Spinal cord (tissue), 10 donors: Measurements from ENCODE around the gene RAVER1. TPM values are rescaled to one million over a fixed set of nuclear protein-coding genes. Genes with fewer than 3 reads are reported as not detected.
"Not testable (repeated sequence)": the region's sequence is repeated elsewhere in the genome, so short reads cannot be mapped to it uniquely, and the experiment has no call there.

Experiments used
- DNase-seq, 6 donors: peaks; one replicate each; pipeline versions ENCODE4 v3.0.0 to v3.0.0-alpha.2; 2013 to 2015; ENCODE audit warnings: low spot score in 6 of 6, low read depth in 4 of 6
- H3K27ac ChIP-seq: one replicate; pipeline ENCODE4 v1.5.1; 2013; ENCODE audit warnings: low read depth, low read length, control low read depth
- H3K27me3 ChIP-seq: one replicate; pipeline ENCODE4 v1.6.1; 2013; ENCODE audit warnings: low read length; ENCODE audit not compliant: control insufficient read depth, insufficient read depth
- H3K36me3 ChIP-seq: one replicate; pipeline ENCODE4 v1.6.1; 2013; ENCODE audit warnings: low read length; ENCODE audit not compliant: control insufficient read depth, insufficient read depth
- H3K4me1 ChIP-seq: one replicate; pipeline ENCODE4 v1.6.1; 2013; ENCODE audit warnings: low read length; ENCODE audit not compliant: control insufficient read depth, insufficient read depth
- H3K4me3 ChIP-seq: one replicate; pipeline ENCODE4 v1.5.1; 2013; ENCODE audit warnings: low read depth, low read length, control low read depth
- H3K9me3 ChIP-seq: one replicate; pipeline ENCODE4 v1.6.1; 2013; ENCODE audit warnings: low read length; ENCODE audit not compliant: control insufficient read depth, insufficient read depth
- WGBS: methylation state at CpG from one replicate; pipeline ENCODE4 v1.1.5; 2013; ENCODE audit warnings: missing lambda C conversion rate; ENCODE audit not compliant: insufficient coverage; 5-methylcytosine and 5-hydroxymethylcytosine counted together
- polyA plus RNA-seq, 2 donors: library from polyadenylated mRNA; unstranded; fragments of 120-200 nt; gene quantifications; one replicate each; pipeline ENCODE4 v1.2.1, GENCODE V29; 2013; ENCODE audit not compliant: insufficient read length in 2 of 2
- total RNA-seq, 2 donors: library from RNA; depleted of rRNA in 1 of 2; stranded (reverse); fragments of 120-200 nt in 1 of 2; fragments of >200 nt in 1 of 2; gene quantifications; one replicate each; pipeline versions ENCODE4 v1.2.3 to v1.2.4, GENCODE V29; 2013 to 2014
- donor health status: healthy.

Gene RAVER1
- total and polyA plus RNA-seq, 4 donors, result 5.4 to 42.3 (median 20.6) TPM

GRCh38 chr19:10366950-10367512, 33.7 kb upstream of the RAVER1 start:
- not testable (repeated sequence) for H3K27ac ChIP-seq, H3K4me3 ChIP-seq, H3K27me3 ChIP-seq, DNase-seq, H3K9me3 ChIP-seq, H3K4me1 ChIP-seq
- WGBS, result 100% methylated on average over 2 of the region's 4 CpGs
- peaks cover 85% of the 10 kb centered on the region for H3K36me3 ChIP-seq

GRCh38 chr19:10365518-10365917, 32.2 kb upstream of the RAVER1 start:
- peaks cover 89% of the 10 kb centered on the region for H3K36me3 ChIP-seq
- H3K27ac ChIP-seq, result no peak overlapping the region
- no peak for DNase-seq
- 97% methylated on average over 23 of the region's 23 CpGs for WGBS
- no peaks in the 10 kb centered on the region for H3K27me3 ChIP-seq
- H3K4me1 ChIP-seq, result no peaks in the 10 kb centered on the region
- H3K4me3 ChIP-seq, result no peak overlapping the region
- H3K9me3 ChIP-seq, result no peaks in the 10 kb centered on the region

GRCh38 chr19:10364644-10365043, 31.3 kb upstream of the RAVER1 start:
- Histone ChIP-seq H3K9me3 (no peaks in the 10 kb centered on the region), H3K4me3 (no peak overlapping the region), H3K27ac (no peak overlapping the region), H3K4me1 (no peaks in the 10 kb centered on the region), H3K27me3 (no peaks in the 10 kb centered on the region), H3K36me3 (peaks cover 90% of the 10 kb centered on the region)
- 85% methylated on average over 19 of the region's 19 CpGs for WGBS
- no peak for DNase-seq

GRCh38 chr19:10363789-10364281, 30.5 kb upstream of the RAVER1 start:
- peaks cover 90% of the 10 kb centered on the region for H3K36me3 ChIP-seq
- H3K27ac ChIP-seq, result no peak overlapping the region
- H3K27me3 ChIP-seq, result no peaks in the 10 kb centered on the region
- no peaks in the 10 kb centered on the region for H3K9me3 ChIP-seq
- DNase-seq, result no peak
- H3K4me1 ChIP-seq, result no peaks in the 10 kb centered on the region
- no peak overlapping the region for H3K4me3 ChIP-seq
- 95% methylated on average over 10 of the region's 12 CpGs for WGBS

- Histone ChIP-seq H3K4me3 (no peak overlapping the region), H3K27me3 (no peaks in the 10 kb centered on the region), H3K4me1 (no peaks in the 10 kb centered on the region), H3K9me3 (no peaks in the 10 kb centered on the region), H3K36me3 (peaks cover 92% of the 10 kb centered on the region), H3K27ac (no peak overlapping the region)
- WGBS, result 95% methylated on average over 16 of the region's 18 CpGs
- no peak for DNase-seq
Observed at GRCh38 chr19:10362259-10362658, 28.9 kb upstream of the RAVER1 start.

- DNase-seq, result no peak
- no peaks in the 10 kb centered on the region for H3K9me3 ChIP-seq
- H3K27me3 ChIP-seq, result no peaks in the 10 kb centered on the region
- H3K27ac ChIP-seq, result no peak overlapping the region
- no peaks in the 10 kb centered on the region for H3K4me1 ChIP-seq
- peaks cover 98% of the 10 kb centered on the region for H3K36me3 ChIP-seq
- H3K4me3 ChIP-seq, result no peak overlapping the region
- WGBS, result 92% methylated on average over 15 of the region's 16 CpGs
Observed at GRCh38 chr19:10361569-10362011, 28.3 kb upstream of the RAVER1 start.

GRCh38 chr19:10356431-10356830, 23.1 kb upstream of the RAVER1 start:
- DNase-seq, result no peak
- no peak overlapping the region for H3K27ac ChIP-seq
- no peaks in the 10 kb centered on the region for H3K9me3 ChIP-seq
- H3K4me3 ChIP-seq, result no peak overlapping the region
- peaks cover 89% of the 10 kb centered on the region for H3K36me3 ChIP-seq
- WGBS, result 97% methylated on average over 12 of the region's 12 CpGs
- peaks cover 19% of the 10 kb centered on the region for H3K4me1 ChIP-seq
- no peaks in the 10 kb centered on the region for H3K27me3 ChIP-seq

- H3K4me3 ChIP-seq, result no peak overlapping the region
- H3K9me3 ChIP-seq, result no peaks in the 10 kb centered on the region
- peak in 3 of 6 donors; percentile 37 to 96 (median 89) for DNase-seq
- H3K36me3 ChIP-seq, result peaks cover 79% of the 10 kb centered on the region
- WGBS, result 40% methylated on average over 32 of the region's 32 CpGs
- H3K27me3 ChIP-seq, result no peaks in the 10 kb centered on the region
- H3K4me1 ChIP-seq, result peaks cover 19% of the 10 kb centered on the region
- peak overlapping the region; percentile 33 for H3K27ac ChIP-seq
Observed at GRCh38 chr19:10353793-10354391, 20.6 kb upstream of the RAVER1 start.

- whole genome bisulfite sequencing, result 36% methylated on average over 63 of the region's 63 CpGs
- H3K27ac ChIP-seq, result peak overlapping the region; percentile 40
- peak in 2 of 6 donors; percentile 64 to 70 for DNase-seq
- peaks cover 70% of the 10 kb centered on the region for H3K36me3 ChIP-seq
- no peak overlapping the region for H3K4me3 ChIP-seq
- no peaks in the 10 kb centered on the region for H3K9me3 ChIP-seq
- peaks cover 19% of the 10 kb centered on the region for H3K4me1 ChIP-seq
- H3K27me3 ChIP-seq, result no peaks in the 10 kb centered on the region
Observed at GRCh38 chr19:10352764-10353671, 19.7 kb upstream of the RAVER1 start.
